Glutamatergic neuron (in vitro differentiated cells): Measurements from ENCODE around the gene MCM6. TPM values are rescaled to one million over a fixed set of nuclear protein-coding genes. Genes with fewer than 3 reads are reported as not detected.

Source experiments
- DNase-seq: peaks from one replicate; pipeline ENCODE4 v3.0.0; 2022
- H3K27ac Mint-ChIP-seq: one replicate; pipeline ENCODE4 v1.8.0; 2020; ENCODE audit warnings: mild to moderate bottlenecking, mixed read lengths, inconsistent platforms; ENCODE audit not compliant: unreplicated experiment
- H3K27me3 Mint-ChIP-seq: one replicate; pipeline ENCODE4 v1.8.0; 2020; ENCODE audit warnings: mild to moderate bottlenecking, moderate library complexity, mixed read lengths, inconsistent platforms; ENCODE audit not compliant: unreplicated experiment
- H3K36me3 Mint-ChIP-seq: one replicate; pipeline ENCODE4 v1.8.0; 2020; ENCODE audit warnings: mild to moderate bottlenecking, mixed read lengths, inconsistent platforms; ENCODE audit not compliant: unreplicated experiment
- H3K4me1 Mint-ChIP-seq: one replicate; pipeline ENCODE4 v1.8.0; 2020; ENCODE audit warnings: mild to moderate bottlenecking, low read depth, mixed read lengths, inconsistent platforms; ENCODE audit not compliant: unreplicated experiment
- H3K4me3 Mint-ChIP-seq: one replicate; pipeline ENCODE4 v1.8.0; 2020; ENCODE audit warnings: mild to moderate bottlenecking, mixed read lengths, inconsistent platforms; ENCODE audit not compliant: unreplicated experiment
- H3K9me3 Mint-ChIP-seq: one replicate; pipeline ENCODE4 v1.8.0; 2020; ENCODE audit warnings: mild to moderate bottlenecking, moderate library complexity, mixed read lengths, inconsistent platforms; ENCODE audit not compliant: unreplicated experiment
- total RNA-seq: library from RNA; stranded (reverse); fragmentation: NEBNext Ultra II Directional; extraction: Animal tissue kit (Norgen Biotek cat#: 25700); gene quantifications from one replicate; pipeline ENCODE4 v1.2.1, GENCODE V29; 2021; ENCODE audit not compliant: unreplicated experiment
- TF ChIP-seq, protein P1 (sequence below): fragments of 200-600 bp; sonication (generic); IDR thresholded peaks from one replicate; pipeline ENCODE4 v1.5.0; 2021; ENCODE audit not compliant: partially characterized antibody, unreplicated experiment

MCM6 gene
- total RNA-seq, 1 donor from 2014 or later: 11.7 TPM

DNA sequence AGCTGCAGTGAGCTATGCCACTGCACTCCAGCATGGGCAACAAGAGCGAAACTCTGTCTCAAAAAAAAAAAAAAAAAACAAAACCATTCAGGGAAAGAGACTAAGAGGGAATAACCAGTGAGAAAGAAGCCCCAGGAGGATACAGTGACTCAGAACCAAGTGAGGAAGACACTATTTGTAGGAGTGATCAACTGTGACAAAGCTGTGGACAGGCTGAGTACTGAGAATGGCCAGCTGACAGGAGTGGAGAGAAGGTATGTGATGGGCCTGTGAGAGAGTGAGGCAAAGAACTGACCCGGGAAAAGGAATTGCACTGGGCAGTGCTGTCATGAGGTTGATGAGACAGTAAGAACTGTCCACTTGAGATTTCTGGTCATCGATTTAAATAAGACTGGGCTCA is 32.6 kb downstream of the MCM6 start:
- DNase-seq: no peak
- Mint-ChIP-seq H3K27me3 (no peaks in the 10 kb centered on the region), H3K4me3 (no peak overlapping the region)

DNA sequence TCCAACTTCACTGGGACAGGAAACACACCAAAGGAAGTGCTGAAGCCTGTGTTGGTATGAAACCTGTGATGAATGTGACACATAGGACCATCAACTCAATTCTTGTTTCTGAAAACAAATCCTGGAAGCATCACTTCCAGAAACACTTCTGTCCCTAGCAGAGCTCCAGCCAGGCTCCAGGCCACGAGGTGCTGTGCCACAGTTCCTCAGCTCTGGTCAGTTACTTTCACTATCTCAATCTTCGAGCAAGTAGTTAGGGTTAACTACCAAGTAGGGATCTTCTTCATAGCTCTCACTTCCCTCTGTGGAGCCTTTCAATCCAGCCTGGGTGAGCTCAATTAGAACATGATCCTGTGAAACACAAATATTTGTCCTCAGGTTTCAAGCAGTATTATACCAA is 35.6 kb downstream of the MCM6 start:
- Mint-ChIP-seq H3K4me1 (peaks cover 15% of the 10 kb centered on the region), H3K27ac (no peak overlapping the region)
- DNase-seq: no peak

More for the DNA sequence above, 32.6 kb downstream of the MCM6 start:
- no peaks in the 10 kb centered on the region for H3K9me3 Mint-ChIP-seq
- H3K27ac Mint-ChIP-seq: no peak overlapping the region
- H3K36me3 Mint-ChIP-seq: no peaks in the 10 kb centered on the region
- H3K4me1 Mint-ChIP-seq: peaks cover 12% of the 10 kb centered on the region
- TF ChIP-seq, protein P1, sequence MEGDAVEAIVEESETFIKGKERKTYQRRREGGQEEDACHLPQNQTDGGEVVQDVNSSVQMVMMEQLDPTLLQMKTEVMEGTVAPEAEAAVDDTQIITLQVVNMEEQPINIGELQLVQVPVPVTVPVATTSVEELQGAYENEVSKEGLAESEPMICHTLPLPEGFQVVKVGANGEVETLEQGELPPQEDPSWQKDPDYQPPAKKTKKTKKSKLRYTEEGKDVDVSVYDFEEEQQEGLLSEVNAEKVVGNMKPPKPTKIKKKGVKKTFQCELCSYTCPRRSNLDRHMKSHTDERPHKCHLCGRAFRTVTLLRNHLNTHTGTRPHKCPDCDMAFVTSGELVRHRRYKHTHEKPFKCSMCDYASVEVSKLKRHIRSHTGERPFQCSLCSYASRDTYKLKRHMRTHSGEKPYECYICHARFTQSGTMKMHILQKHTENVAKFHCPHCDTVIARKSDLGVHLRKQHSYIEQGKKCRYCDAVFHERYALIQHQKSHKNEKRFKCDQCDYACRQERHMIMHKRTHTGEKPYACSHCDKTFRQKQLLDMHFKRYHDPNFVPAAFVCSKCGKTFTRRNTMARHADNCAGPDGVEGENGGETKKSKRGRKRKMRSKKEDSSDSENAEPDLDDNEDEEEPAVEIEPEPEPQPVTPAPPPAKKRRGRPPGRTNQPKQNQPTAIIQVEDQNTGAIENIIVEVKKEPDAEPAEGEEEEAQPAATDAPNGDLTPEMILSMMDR: no peak

DNA sequence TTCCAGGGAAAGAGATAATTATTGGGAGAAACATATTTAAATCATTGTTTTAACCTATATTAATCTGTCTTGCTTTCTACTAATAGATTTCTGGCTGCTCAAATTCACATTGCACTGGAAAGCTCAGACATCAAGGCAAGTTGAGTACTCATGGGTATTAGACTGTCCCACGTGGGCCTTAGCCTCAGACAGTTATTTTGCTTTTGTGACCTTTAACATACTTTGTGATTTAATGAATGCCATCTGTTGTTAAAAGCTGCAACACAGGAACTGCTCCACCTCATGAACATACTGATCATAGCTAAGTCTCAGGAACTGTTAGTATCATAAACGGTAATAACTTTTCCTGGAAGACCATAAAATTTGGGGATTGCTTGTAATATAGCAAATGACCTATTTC is 36.5 kb downstream of the MCM6 start:
- Mint-ChIP-seq H3K4me1 (peaks cover 15% of the 10 kb centered on the region), H3K36me3 (no peaks in the 10 kb centered on the region), H3K27ac (no peak overlapping the region), H3K4me3 (no peak overlapping the region), H3K27me3 (no peaks in the 10 kb centered on the region), H3K9me3 (no peaks in the 10 kb centered on the region)
- TF ChIP-seq, protein P1: no peak
- no peak for DNase-seq

More for the DNA sequence above, 35.6 kb downstream of the MCM6 start:
- Mint-ChIP-seq H3K27me3 (no peaks in the 10 kb centered on the region), H3K9me3 (no peaks in the 10 kb centered on the region), H3K36me3 (no peaks in the 10 kb centered on the region), H3K4me3 (no peak overlapping the region)
- TF ChIP-seq, protein P1: no peak

DNA sequence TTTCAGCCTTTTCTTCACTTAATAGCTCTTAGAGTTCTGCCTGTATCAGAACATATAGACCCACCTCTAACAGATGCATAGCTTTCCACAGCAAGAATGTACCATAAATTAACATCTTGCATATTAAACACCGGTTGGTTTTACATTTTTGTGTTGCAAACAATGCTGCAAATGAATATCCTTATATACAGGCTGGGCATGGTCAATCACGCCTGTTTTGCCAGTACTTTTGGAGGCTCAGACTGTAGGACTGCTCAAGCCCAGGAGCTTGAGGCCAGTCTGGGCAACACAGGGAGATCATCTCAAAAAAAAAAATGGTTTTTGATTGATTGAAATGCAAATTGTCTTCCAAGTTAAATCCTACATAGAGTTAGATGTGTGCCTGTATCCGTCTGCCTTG is 37.7 kb downstream of the MCM6 start:
- TF ChIP-seq, protein P1: no peak
- no peaks in the 10 kb centered on the region for H3K36me3 Mint-ChIP-seq
- H3K27ac Mint-ChIP-seq: no peak overlapping the region
- DNase-seq: no peak
- H3K4me3 Mint-ChIP-seq: no peak overlapping the region
- H3K4me1 Mint-ChIP-seq: peaks cover 15% of the 10 kb centered on the region
- H3K9me3 Mint-ChIP-seq: no peaks in the 10 kb centered on the region
- no peaks in the 10 kb centered on the region for H3K27me3 Mint-ChIP-seq

DNA sequence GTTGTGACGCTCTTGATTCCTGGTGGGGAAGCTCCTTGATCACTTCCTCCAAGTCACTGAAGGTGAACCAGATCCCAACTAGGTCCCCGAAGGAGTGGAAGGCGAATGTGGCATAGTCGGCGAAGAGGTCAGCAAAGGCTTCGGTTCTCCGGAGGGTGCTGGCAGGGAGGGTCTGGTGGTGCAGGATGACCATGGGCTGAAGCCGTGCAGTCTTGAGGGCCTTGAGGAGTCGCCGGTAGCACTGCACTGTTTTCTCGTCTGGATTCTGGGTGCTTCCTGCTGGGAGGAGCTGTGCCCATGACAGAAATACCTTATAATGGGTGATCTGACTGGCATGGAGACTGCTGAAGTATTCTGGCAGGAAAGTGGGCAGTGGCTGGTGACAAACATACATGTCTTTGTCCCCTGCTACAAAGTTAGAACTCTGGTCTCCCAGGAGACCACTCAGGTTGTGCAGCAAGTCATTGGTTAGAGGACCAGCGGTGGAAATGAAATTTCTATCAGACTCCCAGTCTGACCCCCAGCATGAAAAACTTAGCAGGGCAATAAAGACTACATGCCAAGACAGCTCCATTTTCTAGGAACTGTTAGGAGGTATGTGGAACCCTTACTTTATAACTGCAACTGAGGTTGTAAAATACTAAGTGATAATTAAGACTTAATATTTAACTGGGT is 39.5 kb downstream of the MCM6 start, which contains the start of gene LCT:
Gene LCT (minus strand): TSS at position 589 of the 675 bp plus-strand sequence. CDS start 15 bp downstream, at position 574.
- H3K36me3 Mint-ChIP-seq: no peaks in the 10 kb centered on the region
- H3K4me1 Mint-ChIP-seq: peaks cover 11% of the 10 kb centered on the region
- no peak within 1 kb of the TSS for H3K27ac Mint-ChIP-seq
- peaks cover 2% of the 10 kb centered on the region for H3K9me3 Mint-ChIP-seq
- TF ChIP-seq, protein P1: no peak
- no peaks in the 10 kb centered on the region for H3K27me3 Mint-ChIP-seq
- H3K4me3 Mint-ChIP-seq: no peak within 1 kb of the TSS
- no peak for DNase-seq
